GM19351 (cell line): Measurements from ENCODE around the gene PPM1B.
"Not testable (repeated sequence)": the region's sequence is repeated elsewhere in the genome, so short reads cannot be mapped to it uniquely, and the experiment has no call there.

ENCODE experiments used
- ATAC-seq: cut with Tn5 transposase; IDR thresholded peaks from one replicate; pipeline ENCODE4 v1.9.1; 2021; ENCODE audit warnings: mild to moderate bottlenecking, moderate library complexity; ENCODE audit not compliant: unreplicated experiment

Gene PPM1B

DNA sequence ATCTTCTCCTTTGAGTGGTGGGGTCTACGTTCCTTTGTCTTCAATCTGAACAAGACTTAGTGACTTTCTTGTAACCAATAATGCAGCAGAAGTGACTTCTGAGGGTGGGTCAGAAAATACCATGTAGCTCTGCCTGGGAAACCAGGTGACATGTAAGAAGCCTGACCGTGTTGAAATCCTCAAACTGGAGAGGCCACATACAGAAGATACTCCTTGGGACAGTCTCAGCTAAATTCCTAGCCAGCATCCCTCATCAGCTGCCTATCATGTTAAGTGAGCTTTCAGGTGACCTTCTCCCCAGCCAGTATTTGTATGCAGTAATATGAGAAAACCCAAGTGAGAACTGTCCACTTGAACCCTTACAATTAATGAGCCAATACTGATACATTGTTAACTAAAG, 27.0 kb downstream of the PPM1B start:
- no peak for ATAC-seq

DNA sequence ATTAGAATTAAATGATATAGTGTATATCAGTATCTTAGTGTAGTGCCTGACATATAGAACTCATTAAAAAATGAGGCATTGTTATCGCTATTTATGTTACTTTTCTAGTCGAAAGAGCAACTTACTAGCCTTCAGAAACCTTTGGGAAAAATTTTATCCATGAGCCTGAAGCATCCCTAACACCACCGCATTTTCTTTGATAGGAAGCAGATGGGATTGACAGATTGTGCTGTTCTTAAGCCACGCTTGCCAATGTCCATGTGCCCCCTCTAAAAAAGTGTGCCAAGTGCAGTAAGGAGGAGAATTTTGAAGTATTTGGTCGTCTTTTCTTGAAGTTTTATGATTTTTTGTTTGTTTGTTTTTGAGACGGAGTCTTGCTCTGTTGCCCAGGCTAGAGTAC, 29.1 kb downstream of the PPM1B start:
- ATAC-seq, result no peak

DNA sequence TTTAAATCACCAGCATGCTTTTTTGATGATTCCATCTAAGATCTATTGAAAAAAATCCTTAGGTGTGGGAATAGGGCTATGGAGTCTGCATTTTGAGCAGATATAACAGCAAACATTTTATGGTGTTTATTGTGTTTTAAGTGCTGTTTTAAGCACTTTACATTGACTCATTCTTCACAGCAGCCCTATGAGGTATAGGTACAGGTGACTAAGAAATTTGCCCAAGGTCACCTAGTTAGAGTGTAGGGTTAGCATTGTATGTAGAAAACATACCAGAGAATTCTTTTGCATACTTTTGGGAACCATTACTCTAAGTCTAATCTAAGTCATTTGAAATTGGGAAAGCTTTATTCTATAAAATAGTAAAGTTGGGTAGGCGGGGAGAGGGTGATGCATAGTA, 31.3 kb downstream of the PPM1B start:
- ATAC-seq, result no peak

GRCh38 chr2:44200759-44201158, 32.1 kb downstream of the PPM1B start:
- ATAC-seq, result no peak

DNA sequence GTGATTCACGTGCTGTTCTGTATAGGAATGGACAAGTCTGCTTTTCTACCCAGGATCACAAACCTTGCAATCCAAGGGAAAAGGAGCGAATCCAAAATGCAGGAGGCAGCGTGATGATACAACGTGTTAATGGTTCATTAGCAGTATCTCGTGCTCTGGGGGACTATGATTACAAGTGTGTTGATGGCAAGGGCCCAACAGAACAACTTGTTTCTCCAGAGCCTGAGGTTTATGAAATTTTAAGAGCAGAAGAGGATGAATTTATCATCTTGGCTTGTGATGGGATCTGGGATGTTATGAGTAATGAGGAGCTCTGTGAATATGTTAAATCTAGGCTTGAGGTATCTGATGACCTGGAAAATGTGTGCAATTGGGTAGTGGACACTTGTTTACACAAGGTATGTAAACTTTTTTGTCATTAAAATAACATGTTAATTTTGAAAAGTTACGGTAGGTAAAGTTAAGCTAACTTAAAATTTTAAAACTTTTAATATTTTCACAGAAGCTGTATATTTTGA, 33.0 kb downstream of the PPM1B start:
- ATAC-seq, result no peak

GRCh38 chr2:44203542-44203941, 34.9 kb downstream of the PPM1B start:
- no peak for ATAC-seq

GRCh38 chr2:44205169-44205568, 36.5 kb downstream of the PPM1B start:
- ATAC-seq, result no peak

- no peak for ATAC-seq
Observed at GRCh38 chr2:44207102-44207501, 38.4 kb downstream of the PPM1B start.

GRCh38 chr2:44207648-44208047, 39.0 kb downstream of the PPM1B start:
- not testable (repeated sequence) for ATAC-seq

GRCh38 chr2:44210362-44210761, 41.7 kb downstream of the PPM1B start:
- no peak for ATAC-seq

DNA sequence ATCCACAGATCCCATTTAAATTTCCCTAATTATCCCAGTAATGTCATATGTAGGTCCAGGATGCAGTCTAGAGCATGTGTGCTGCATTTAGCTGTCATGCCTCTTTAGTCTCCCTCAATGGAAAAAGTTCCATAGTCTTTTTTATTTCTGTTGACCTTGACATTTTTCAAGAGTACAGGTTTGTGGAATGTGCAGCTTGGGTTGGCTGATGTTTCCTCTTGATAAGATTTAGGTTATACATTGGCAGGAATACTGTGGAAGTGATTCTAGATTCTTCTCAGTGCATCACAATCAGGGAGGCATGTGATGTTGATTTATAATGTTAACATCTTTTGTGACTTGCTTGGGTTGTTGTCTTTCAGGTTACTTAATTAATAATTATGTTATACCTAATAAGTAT, 42.5 kb downstream of the PPM1B start:
- no peak for ATAC-seq

- no peak for ATAC-seq
Observed at GRCh38 chr2:44212302-44212701, 43.6 kb downstream of the PPM1B start.

- ATAC-seq, result no peak
Observed at GRCh38 chr2:44215827-44216226, 47.2 kb downstream of the PPM1B start.

GRCh38 chr2:44218771-44219170, 50.1 kb downstream of the PPM1B start:
- no peak for ATAC-seq

GRCh38 chr2:44226753-44227152, 58.1 kb downstream of the PPM1B start:
- no peak for ATAC-seq

DNA sequence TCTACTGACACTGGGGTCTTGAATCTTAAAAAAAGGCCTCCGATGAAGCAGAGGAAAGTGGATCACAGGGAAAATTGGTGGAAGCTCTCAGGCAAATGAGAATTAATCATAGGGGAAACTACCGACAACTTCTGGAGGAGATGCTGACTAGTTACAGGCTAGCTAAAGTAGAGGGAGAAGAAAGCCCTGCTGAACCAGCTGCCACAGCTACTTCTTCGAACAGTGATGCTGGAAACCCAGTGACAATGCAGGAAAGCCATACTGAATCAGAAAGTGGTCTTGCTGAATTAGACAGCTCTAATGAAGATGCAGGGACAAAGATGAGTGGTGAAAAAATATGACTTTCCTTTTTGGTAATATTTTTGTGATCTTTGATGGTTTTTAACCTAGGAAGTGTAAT, 61.7 kb downstream of the PPM1B start:
- ATAC-seq, result no peak

DNA sequence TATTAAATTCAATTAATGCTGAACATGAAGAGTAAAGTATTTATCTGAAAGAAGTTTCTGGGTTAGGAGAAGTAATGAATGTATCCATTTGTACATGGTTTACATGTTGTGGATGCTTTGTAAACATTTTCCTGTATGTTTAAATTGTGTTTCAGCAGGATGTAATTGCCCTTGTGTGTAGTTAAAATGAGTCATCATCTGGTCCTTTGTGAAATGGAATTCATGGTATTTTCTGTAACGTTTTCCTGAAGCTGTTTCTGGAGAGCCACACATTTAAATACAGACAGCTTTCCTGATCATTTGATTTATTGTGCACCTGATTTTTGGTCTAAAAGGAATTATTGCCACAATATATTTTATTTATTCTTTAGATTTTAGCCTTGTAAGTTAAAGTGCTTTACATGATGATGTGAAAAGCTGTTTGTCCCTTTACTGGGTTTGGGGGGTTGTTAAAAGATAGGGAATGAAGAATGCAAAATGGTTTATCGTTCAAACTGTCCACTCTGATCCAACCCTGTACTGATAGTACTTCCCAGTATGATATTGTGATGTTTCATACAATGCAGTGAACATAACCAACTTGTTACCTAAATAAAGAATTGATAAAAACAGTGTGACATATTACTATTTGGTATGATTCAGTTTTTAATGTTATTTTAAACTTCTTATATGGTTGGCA, 64.9 kb downstream of the PPM1B start:
- no peak for ATAC-seq

DNA sequence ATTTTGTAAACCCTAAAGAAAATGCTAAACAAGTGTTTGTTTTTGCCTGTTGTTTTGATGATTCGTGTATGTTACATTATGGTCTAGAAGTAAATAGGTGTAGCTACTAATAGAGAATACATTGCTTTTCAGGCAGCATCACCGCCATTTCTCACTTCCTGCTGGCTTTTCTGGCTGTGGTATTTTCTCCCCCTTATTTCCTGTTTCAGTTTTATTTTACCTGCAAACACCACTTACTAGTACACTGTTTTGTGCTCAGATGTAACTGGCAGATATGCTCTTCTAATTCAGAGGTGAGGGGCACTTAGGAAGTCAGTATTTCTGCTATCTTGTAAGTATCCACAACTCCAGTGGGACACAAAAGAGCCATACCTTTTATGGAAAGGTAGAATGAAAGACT, 68.5 kb downstream of the PPM1B start:
- ATAC-seq, result no peak

GRCh38 chr2:44242904-44243303, 74.2 kb downstream of the PPM1B start:
- ATAC-seq, result no peak

DNA sequence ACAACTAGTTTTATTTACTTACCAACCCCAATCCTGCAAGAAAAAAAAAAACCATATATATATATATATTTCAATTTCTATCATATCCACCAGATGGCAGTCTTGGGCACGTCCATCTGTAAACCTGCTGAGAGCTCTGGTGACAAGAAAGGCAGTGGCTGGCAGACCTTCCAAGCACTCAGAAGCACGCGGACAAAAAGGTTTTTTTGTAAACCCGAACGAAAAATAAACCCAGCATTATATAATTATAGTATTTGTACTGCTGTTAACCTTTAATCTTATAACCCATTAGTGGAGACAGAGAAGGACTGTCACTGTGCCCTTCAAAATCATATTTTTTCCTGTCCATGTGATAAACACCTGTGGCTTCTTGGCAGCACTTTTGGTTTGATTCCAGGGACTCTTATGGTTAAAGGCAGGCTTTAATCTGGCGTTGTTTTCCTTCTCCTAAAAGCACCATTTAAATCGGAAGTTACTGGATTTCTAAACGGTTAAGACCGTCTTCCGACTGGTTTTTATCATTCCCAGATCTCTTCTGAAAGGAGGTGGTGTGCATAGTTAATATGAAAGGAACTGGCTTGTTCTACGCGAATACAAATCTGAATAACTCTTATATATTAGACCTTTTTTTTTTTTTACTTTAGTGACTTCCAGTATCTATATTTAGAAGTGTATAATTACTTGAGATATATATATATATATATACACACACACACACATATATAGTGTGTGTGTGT, 75.6 kb downstream of the PPM1B start:
- no peak for ATAC-seq

DNA sequence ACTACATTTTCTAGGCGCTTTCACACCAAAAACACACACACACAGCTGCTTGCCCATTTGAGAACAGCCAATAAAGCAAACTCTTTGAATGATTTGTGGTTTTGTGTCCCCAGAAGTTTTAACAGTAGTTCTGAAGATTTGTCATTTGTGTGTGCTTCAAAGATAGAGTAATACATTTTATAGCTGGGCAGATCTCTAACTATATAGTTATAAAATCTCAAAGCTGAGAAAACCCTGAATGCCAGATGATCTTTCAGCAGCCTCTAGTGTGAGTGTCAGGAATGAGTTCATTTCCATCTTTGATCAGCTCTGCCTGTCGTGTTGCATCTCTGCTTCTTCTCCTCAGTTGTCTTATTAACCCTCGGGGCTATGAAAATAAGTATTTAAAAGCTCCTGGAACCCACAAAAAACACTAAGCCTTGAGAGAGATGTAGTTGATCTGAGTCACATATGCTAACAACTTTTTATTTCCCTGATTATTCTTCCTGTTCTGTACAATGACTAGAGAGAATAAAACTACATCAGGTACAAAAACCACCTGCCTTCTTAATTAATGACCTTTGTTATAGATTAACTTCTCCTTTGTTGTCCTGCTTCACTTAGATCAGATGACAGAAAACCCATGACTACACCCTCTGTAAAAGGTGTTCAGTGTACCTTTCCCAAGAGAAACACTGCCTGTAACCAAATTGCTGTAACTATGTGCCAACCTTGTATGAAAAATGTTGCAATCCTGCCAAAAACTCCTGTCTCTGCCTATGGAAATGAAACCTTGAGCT, 76.6 kb downstream of the PPM1B start:
- ATAC-seq, result no peak

- no peak for ATAC-seq
Observed at GRCh38 chr2:44246436-44246835, 77.8 kb downstream of the PPM1B start.
